Medulla oblongata (tissue), 1 donor: ENCODE data around the gene SAMD4A.

Experiments
- DNase-seq: peaks from one replicate; pipeline ENCODE4 v3.0.0-alpha.2; 2015; ENCODE audit errors: extremely low spot score

The SAMD4A gene

DNA sequence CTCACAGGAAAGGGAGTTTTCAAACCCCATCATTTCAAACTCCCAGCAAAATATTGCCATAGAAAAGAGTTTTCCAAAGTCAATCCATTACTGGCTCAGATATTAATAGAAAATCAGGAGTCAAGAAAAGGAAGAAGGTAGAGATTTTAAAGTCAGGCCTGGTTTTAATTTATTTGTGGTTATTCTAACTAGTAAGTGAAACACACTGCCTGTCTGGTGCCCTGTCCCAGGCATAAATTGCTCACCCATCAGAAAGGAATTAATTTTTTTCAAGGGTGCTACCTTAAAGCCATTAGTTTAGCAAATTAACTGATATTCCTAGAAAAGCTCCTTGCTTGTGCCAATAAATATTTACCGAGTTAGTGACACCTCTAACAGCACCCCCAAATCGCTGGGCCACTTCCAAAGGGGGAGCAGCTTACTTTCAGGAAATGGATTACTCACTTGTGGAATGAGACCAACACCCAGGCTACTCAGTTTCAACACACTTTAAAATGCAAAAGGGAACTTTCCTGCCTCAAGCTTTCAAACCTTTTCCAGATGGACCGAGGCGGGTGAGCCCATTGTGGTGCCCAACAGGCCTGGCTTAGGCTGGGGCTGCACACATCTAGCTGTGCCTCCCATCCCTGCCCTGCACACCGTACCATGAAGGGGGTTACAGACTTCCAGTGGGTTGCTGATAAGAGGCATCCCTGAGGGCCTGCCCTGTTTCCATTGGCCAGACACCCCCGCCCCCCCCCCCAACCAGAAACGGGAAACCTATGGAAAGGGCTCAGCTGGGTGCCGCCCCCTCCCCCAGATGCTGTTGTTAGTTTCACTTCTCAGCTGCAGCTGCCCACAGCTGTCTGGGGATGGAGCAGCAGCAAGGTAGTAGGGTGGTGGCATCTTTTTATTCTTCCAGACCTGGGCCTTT is 117.2 kb downstream of the SAMD4A start:
- no peak for DNase-seq

GRCh38 chr14:54685286-54685845 is 118.4 kb downstream of the SAMD4A start:
- DNase-seq, result no peak

DNA sequence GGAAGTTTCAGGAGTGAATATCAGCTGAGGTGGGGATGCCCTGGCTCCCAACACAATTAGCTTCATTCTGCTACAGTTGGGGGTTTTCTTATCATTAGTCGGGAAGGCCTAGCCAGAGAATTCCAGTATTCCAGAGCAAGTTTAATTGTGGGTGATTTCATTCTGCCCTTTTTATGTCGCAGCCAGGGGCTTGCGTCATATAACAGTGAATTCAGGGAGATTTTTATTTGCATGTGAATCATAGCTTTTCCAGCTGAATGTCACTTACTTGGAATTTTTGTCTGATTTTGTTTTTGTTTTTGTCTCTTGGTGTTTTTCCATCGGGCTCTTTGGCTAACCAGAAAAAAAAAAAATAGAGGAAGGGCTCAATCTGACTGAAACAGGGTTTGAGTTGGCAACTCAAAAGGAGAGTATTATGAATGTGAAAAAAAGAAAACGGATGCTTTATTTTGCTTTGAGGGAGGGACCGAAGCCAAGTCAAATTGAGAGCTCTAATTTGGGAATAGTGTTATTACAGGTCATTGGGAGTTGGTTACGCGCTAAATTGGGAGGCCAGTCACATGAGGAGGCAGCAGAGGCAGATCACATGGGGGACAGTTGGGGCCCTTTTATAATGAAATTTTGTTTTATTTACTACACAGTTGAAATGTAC is 119.4 kb downstream of the SAMD4A start:
- DNase-seq, result peak; percentile 78

GRCh38 chr14:54686871-54687749 is 120.2 kb downstream of the SAMD4A start:
- DNase-seq, result no peak

- no peak for DNase-seq
Observed at GRCh38 chr14:54687750-54688119, 120.8 kb downstream of the SAMD4A start.

DNA sequence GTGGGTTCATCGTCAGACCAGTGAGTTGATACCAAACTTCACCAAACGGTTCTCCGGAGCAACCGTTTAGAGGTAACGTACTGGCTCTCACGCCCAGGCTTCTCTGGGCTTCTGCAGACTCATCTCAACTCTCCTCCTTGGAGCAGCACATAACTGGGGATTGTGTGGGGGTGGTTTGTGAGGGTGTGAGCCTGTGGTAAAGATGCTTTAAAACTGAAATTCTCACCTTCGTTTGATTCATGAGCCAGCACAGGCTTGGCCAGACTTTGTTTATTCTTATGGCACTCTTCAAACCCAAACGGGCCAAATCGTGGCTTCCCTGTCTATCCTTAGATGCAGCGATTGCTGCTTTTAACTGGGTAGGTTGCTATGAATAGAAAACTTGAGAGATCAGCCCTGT is 121.3 kb downstream of the SAMD4A start:
- DNase-seq, result no peak

- no peak for DNase-seq
Observed at GRCh38 chr14:54689928-54690327, 123.0 kb downstream of the SAMD4A start.

GRCh38 chr14:54690887-54691286 is 124.0 kb downstream of the SAMD4A start:
- no peak for DNase-seq

DNA sequence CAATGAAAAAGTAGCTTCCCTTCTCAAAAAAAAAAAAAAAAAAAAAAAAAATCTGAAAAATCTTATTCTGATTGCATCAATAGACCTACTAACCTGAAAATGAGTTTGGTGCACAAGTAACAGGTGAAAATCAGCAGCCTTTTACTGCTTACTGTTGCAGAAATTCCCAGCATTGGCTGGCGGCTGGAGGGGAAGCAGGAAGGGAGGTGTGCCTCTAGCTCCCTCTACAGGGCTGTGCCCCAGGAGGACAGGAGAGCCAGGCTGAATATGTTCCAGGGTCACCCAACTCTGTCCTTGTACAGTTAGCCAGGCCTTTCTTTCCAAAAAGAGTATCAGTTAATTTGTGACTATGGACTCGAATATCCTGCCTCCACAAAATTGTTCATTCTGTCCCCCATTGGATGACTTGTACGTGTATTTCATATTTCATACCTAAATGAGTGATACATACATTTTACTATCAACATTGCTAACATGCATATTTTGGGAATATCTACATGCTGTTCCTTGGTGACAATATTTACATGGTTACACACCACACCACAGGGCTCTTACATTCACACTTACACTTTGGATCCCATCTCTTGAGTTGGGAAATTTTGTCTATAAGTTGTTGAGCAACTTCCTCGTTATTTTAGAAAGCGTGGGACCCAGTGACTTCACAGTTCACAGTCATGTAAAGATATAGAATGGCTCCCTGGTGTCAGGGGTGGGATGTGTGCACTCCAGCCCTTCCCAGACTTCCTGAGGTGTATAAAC is 124.8 kb downstream of the SAMD4A start:
- DNase-seq, result peak; percentile 93

DNA sequence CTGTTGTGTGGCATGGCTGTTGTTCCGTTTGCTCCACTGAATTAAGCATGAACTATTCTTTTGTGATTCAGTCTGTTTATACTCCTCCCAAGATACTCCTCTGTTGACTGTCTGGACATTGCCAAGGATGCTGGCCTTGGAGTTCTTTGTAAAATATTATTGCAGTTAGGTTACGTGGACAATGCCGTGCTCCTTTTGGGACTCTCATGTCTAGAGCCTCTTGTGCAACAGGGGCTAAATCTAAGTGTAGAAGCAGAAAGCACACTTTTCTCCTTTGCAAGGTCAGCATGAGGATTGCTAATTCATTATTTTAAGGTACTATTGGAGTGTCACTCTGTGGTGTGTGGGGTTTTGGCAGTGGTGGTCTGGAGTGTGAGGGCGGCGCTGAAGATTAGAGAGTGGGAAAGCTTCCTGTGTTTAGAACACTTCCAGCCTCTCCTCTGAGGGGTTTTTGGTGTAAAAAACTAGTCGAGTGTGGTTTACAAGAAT is 125.4 kb downstream of the SAMD4A start:
- DNase-seq, result no peak

- no peak for DNase-seq
Observed at GRCh38 chr14:54693761-54694160, 126.8 kb downstream of the SAMD4A start.

DNA sequence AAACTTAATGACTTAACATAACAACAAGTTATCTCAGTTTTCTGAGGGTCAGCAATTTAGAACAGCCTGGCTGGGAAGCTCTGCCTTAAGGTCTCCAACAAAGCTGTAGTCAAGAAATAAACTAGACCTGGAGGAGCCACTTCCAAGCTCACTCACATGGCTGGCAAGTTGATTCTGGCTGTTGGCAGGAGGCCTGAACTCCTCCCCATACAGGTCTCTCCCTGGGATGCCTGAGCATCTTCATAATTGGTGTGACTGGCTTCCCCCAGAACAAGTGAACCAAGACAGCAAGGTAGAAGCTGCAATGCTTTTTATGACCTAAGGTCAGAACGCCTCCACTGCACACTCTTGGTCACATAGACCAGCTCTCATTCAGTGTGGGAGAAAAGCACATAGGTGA is 128.3 kb downstream of the SAMD4A start:
- no peak for DNase-seq

DNA sequence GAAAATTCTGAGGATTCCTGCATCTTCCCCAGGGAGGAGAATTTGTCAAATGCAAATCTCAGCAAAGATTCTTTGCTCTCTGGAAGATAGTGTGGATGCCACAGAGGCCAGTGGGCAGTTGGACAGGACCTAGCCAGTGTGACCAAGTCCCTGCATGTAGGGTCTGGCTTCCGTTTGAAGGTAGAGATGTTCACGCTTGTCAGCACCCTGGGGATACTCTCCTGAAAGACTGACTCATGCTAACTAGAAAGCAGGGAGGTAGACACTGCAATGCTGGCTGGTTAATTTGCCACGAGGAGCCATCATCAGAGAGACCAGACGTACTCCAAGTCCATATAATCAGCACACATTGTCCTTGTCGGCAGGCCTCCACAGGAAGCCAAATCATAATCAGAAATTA is 130.1 kb downstream of the SAMD4A start:
- no peak for DNase-seq

DNA sequence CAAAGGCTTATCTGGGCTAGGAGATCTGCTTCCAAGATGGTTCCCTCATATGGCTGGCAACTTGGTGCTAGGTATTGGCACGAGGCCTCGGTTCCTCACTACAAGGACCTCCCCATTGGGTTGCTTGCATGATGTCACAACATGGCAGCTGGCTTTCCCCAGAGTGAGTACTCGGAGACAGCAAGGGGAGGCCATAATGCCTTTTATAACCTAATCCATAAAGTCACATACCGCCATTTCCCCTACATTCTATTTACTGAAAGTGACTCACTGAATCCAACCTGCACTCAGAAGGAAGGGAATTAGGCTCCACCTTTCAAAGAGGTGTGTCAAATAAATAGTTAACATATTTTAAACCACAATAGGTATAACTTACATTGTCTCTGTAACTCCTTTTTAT is 130.9 kb downstream of the SAMD4A start:
- DNase-seq, result no peak

DNA sequence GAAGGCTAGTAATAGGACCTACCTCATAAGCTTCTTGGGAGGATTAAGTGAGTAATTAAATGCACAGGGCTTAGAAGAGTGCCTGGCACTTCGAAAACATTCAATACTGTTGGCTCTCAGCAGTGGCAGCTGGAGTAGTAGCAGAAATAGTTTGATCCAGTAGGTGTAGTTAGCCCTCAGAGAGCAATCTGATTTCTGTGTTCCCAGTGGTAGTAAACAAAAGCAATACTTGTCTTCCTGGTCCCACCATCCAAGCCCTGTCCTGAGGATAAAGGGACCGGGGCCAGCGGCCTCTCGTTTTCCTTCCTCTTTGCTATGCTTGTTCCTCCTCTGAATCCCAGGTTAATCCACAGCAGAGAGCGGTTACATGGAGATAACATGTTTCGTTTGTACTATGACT is 131.6 kb downstream of the SAMD4A start:
- no peak for DNase-seq

- DNase-seq, result no peak
Observed at GRCh38 chr14:54698966-54699530, 132.1 kb downstream of the SAMD4A start.

GRCh38 chr14:54699735-54700134 is 132.8 kb downstream of the SAMD4A start:
- no peak for DNase-seq

DNA sequence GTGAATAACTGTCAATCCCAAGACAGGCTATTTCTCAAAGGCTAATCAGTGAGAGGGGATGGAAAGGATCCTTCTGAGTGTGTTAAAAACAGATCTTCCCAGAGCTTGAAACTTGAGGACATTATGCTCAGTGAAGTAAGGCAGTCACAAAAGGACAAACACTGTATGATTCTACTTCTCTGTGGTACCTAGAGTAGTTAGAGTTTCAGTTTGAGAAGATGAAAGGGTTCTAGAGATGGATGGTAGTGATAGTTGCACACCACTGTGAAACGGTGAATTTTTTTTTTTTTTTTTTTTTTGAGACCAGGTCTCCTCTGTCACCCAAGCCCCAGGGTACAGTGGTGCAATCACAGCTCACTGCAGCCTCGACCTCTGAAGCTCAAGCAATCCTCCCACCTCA is 133.8 kb downstream of the SAMD4A start:
- no peak for DNase-seq

- DNase-seq, result no peak
Observed at GRCh38 chr14:54702014-54702491, 135.1 kb downstream of the SAMD4A start.

GRCh38 chr14:54702492-54702891 is 135.6 kb downstream of the SAMD4A start:
- no peak for DNase-seq

- DNase-seq, result no peak
Observed at GRCh38 chr14:54703082-54703481, 136.2 kb downstream of the SAMD4A start.
